SH-SY5Y (cell line): ENCODE measurements around the gene MUC5AC.

Source experiments
- GATA2 ChIP-seq: IDR thresholded peaks from 2 replicates; pipeline ENCODE4 v1.6.1; 2011; ENCODE audit warnings: mild to moderate bottlenecking, low read depth, low read length
- GATA3 ChIP-seq: IDR thresholded peaks from 2 replicates; pipeline ENCODE4 v1.6.1; 2011; ENCODE audit warnings: low read depth, mild to moderate bottlenecking, low read length, moderate library complexity

- TF ChIP-seq GATA3 (no peak), GATA2 (no peak)
Measured at GRCh38 chr11:1199751-1200610, 42.2 kb downstream of the MUC5AC start.
